Type B pancreatic cell (in vitro differentiated cells): ENCODE measurements around the gene CCNJL. TPM values are rescaled to one million over a fixed set of nuclear protein-coding genes. Genes with fewer than 3 reads are reported as not detected.
A peak's percentile ranks its signal among the peaks of the same experiment; 100 is the strongest.

Experiments
- DNase-seq: peaks from one replicate; pipeline ENCODE4 v3.0.0; 2021; ENCODE audit warnings: mixed read lengths; ENCODE audit not compliant: unreplicated experiment; ENCODE audit errors: extremely low spot score
- H3K27ac Mint-ChIP-seq: 2 replicates; pipeline ENCODE4 v1.8.0; 2021; ENCODE audit warnings: mild to moderate bottlenecking, mixed read lengths
- H3K27me3 Mint-ChIP-seq: 2 replicates; pipeline ENCODE4 v1.8.0; 2021; ENCODE audit warnings: mixed read lengths
- H3K36me3 Mint-ChIP-seq: 2 replicates; pipeline ENCODE4 v1.8.0; 2021; ENCODE audit warnings: mixed read lengths
- H3K4me1 Mint-ChIP-seq: one replicate; pipeline ENCODE4 v1.8.0; 2021; ENCODE audit warnings: mixed read lengths; ENCODE audit not compliant: unreplicated experiment
- H3K4me3 Mint-ChIP-seq: 2 replicates; pipeline ENCODE4 v1.8.0; 2021; ENCODE audit warnings: mild to moderate bottlenecking, mixed read lengths
- H3K9me3 Mint-ChIP-seq: 2 replicates; pipeline ENCODE4 v1.8.0; 2021; ENCODE audit warnings: mixed read lengths
- total RNA-seq: library from RNA; stranded (reverse); gene quantifications from 2 replicates; pipeline ENCODE4 v1.2.1, GENCODE V29; 2021; ENCODE audit warnings: low replicate concordance
- TF ChIP-seq, protein P1 (sequence below): fragments of 200-600 bp; sonication (generic); conservative IDR thresholded peaks from 2 replicates; pipeline ENCODE4 v1.5.0; 2021; ENCODE audit warnings: antibody characterized with exemption, mild to moderate bottlenecking

Gene CCNJL
- total RNA-seq, 1 donor from 2014 or later: 16.6 TPM

DNA sequence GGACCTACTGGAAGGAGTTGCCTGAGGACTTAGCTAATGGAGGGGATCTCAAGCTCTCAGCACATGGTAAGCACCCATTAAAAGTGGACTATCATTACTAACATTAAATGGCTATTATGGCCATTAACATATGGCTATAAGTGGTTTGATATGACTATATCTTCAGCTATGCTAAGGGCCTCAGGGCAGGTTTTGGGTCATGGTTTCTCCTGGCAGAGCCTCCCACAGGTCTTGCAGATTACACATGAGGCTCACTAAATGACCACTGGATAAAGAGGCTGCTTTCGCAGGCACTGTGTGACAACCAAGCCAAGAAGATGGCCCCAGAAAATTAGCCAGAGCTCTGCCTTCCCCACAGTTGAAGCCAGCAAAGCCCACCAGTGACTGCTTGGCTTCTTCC is 15.4 kb downstream of the CCNJL start:
- H3K27me3 Mint-ChIP-seq: no peaks in the 10 kb centered on the region
- TF ChIP-seq, protein P1, sequence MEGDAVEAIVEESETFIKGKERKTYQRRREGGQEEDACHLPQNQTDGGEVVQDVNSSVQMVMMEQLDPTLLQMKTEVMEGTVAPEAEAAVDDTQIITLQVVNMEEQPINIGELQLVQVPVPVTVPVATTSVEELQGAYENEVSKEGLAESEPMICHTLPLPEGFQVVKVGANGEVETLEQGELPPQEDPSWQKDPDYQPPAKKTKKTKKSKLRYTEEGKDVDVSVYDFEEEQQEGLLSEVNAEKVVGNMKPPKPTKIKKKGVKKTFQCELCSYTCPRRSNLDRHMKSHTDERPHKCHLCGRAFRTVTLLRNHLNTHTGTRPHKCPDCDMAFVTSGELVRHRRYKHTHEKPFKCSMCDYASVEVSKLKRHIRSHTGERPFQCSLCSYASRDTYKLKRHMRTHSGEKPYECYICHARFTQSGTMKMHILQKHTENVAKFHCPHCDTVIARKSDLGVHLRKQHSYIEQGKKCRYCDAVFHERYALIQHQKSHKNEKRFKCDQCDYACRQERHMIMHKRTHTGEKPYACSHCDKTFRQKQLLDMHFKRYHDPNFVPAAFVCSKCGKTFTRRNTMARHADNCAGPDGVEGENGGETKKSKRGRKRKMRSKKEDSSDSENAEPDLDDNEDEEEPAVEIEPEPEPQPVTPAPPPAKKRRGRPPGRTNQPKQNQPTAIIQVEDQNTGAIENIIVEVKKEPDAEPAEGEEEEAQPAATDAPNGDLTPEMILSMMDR: no peak

DNA sequence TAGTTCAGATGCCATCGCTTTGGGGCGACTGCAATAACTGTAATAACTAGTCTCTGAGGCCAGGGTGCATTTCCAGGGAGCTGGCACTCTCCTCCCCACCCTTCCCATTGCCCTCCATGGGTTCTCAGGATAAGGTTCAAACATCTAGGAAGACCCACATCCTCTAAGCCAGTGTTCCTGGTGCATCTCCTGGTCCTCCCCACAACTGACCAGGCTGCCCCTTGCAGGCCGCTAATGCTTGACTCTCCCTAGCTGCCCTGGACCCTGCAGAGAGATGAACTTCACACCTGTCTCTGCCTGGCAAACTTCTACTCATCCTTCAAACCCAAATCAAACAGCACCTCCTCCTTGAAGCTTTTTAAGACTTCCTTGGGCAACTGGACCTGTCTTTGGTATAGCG is 15.9 kb downstream of the CCNJL start:
- Mint-ChIP-seq H3K4me1 (peaks cover 15% of the 10 kb centered on the region), H3K27ac (no peak overlapping the region), H3K36me3 (peaks cover 5% of the 10 kb centered on the region), H3K4me3 (no peak overlapping the region), H3K27me3 (no peaks in the 10 kb centered on the region), H3K9me3 (no peaks in the 10 kb centered on the region)
- DNase-seq: no peak
- TF ChIP-seq, protein P1: no peak

More for the DNA sequence above, 15.4 kb downstream of the CCNJL start:
- H3K4me3 Mint-ChIP-seq: no peak overlapping the region
- H3K27ac Mint-ChIP-seq: no peak overlapping the region
- peaks cover 15% of the 10 kb centered on the region for H3K4me1 Mint-ChIP-seq
- no peak for DNase-seq
- no peaks in the 10 kb centered on the region for H3K9me3 Mint-ChIP-seq
- H3K36me3 Mint-ChIP-seq: peaks cover 5% of the 10 kb centered on the region

DNA sequence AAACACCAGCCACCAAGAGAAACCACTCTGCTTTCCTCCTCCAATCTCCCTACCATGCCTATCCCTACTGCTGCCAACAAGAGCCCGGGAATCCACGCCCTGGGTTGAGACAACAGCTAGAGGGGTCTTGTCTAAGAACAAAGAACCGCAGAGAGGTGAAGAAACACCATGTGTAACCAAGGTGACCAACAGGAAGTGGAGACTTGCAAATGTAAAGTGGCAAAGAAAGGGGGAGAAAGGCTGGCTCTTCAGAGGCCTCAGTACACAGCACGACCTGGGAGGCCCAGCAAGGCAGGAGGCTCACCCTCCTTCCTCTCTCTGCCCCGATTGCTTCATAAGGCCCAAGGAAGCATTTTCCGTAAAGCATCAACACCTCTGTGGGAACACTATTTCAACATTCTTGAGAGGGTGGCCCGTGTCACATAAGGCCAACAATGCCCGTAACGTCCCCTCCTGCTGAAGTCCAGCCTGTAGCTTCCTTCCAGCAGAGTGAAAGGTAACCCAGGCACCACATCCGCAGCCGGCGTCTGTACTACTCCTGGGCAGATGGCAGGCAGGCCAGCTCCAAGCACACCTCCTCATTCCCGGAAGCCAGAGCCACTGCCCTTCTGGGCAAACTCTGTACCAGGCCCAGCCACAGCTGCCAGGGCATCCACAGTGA is 18.3 kb downstream of the CCNJL start:
- no peak for DNase-seq
- Mint-ChIP-seq H3K4me1 (peaks cover 20% of the 10 kb centered on the region), H3K27ac (peak overlapping the region; percentile 69), H3K4me3 (no peak overlapping the region), H3K36me3 (peaks cover 5% of the 10 kb centered on the region), H3K9me3 (no peaks in the 10 kb centered on the region), H3K27me3 (no peaks in the 10 kb centered on the region)
- TF ChIP-seq, protein P1: no peak

DNA sequence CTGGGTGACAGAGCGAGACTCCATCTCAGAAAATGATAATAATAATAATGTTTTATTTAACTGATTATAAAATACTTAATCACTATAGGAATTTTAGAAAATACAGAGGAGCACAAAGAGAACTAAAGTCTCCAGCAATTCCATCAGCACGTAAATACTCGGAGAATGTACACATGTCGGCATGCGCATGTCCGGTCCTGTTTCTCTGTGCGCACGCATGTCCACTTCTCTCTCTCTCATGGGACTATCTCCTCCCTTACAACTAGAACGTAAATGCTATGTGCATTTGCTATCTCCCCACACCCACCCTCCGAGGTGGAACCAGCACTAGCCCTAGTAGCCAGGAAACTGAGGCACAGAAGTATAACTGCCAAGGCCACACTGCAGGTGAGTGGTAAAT is 19.0 kb downstream of the CCNJL start:
- TF ChIP-seq, protein P1: no peak
- H3K27ac Mint-ChIP-seq: peak overlapping the region; percentile 69
- H3K4me3 Mint-ChIP-seq: no peak overlapping the region
- H3K4me1 Mint-ChIP-seq: peaks cover 23% of the 10 kb centered on the region
- no peaks in the 10 kb centered on the region for H3K27me3 Mint-ChIP-seq
- peaks cover 5% of the 10 kb centered on the region for H3K36me3 Mint-ChIP-seq
- H3K9me3 Mint-ChIP-seq: no peaks in the 10 kb centered on the region
- no peak for DNase-seq

DNA sequence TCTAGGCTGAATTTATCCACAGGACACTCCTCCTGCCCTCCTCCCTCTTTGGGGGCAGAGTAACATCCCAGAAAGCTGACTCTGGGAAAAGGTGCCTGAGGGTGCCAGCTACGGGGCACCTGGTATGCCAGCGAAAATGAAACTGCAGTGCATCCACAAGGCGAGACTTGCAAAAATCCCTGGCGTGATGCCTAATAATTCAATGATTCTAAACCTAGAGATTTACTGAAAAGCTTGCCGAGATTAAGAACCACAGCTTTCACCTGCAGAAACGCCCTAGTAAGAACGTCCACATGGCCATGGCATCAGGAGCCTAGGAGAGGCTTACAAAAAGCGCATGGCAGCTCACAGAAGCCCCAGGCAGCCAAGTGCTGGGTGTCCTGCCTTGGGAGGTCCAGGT is 20.9 kb downstream of the CCNJL start:
- H3K36me3 Mint-ChIP-seq: peaks cover 5% of the 10 kb centered on the region
- peaks cover 35% of the 10 kb centered on the region for H3K4me1 Mint-ChIP-seq
- no peaks in the 10 kb centered on the region for H3K9me3 Mint-ChIP-seq
- DNase-seq: no peak
- H3K27me3 Mint-ChIP-seq: no peaks in the 10 kb centered on the region
- no peak overlapping the region for H3K27ac Mint-ChIP-seq
- TF ChIP-seq, protein P1: no peak
- H3K4me3 Mint-ChIP-seq: no peak overlapping the region
